GM19468 (cell line): Measurements from ENCODE around the gene VAMP8.
A peak's percentile ranks its signal among the peaks of the same experiment; 100 is the strongest.
"Not testable (repeated sequence)": the region's sequence is repeated elsewhere in the genome, so short reads cannot be mapped to it uniquely, and the experiment has no call there.

ENCODE experiments used
- ATAC-seq: cut with Tn5 transposase; IDR thresholded peaks from one replicate; pipeline ENCODE4 v1.9.1; 2021; ENCODE audit warnings: mild to moderate bottlenecking, moderate library complexity, moderate number of reproducible peaks; ENCODE audit not compliant: unreplicated experiment; ENCODE audit errors: extremely low read depth

Gene VAMP8

DNA sequence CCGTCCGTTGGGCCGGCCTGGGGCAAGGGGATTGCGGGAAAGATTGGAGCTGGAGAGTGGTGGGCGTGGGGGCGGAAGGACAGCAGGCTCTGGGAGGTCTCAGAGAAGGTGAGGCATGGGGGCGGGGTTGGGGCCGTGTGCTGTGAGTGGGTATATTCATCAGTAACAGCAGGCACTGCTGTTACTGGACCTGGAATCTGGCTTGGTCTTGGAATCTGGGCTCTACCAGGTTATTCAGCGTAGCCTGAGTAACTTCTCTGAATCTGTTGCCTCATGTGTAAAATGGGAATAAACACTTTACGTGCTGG lies 18.6 kb downstream of the VAMP8 start:
- no peak for ATAC-seq

DNA sequence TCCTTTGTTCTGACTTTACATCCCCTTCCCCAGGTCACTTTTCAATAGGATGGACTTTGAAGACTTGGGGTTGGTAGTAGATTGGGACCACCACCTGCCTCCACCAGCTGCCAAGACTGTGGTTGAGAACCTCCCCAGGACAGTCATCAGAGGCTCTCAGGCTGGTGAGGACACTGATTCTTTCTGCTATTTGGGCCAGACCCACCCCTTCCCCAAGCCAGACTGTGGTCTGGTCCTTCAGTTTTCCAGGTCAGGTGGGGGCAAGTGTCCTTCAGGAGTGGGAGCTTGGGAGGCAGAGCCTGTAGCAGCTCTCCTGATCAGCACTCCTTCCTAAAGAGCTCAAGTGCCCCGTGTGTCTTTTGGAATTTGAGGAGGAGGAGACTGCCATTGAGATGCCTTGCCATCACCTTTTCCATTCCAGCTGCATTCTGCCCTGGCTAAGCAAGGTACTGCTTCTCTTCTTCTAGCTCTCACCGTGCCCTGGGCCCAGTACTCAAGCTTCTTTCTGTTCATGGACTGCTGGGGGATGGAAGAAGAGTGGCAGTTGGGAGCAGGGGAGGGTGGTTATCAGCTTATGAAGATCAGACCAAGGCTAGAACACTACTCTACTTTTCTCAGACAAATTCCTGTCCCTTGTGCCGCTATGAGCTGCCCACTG lies 19.2 kb downstream of the VAMP8 start:
- no peak for ATAC-seq

DNA sequence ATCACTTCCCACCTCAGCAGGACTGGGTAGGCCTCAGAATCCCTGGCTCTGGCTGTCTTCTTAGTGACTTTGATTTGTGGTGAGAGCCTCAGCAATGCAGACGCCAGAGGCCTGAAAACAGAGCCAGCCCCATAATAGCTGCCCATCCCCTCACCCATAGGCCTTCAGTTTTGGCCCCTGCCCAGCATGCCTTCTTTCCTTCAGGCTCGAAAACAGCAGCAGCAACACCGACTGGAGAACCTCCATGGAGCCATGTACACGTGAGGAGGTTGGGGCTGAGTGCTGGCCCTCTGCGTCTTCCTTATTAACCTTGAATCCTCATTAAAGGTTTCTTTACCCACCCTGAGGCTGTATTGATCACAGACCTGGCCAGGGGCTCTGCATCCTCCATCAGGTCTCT lies 19.9 kb downstream of the VAMP8 start:
- no peak for ATAC-seq

DNA sequence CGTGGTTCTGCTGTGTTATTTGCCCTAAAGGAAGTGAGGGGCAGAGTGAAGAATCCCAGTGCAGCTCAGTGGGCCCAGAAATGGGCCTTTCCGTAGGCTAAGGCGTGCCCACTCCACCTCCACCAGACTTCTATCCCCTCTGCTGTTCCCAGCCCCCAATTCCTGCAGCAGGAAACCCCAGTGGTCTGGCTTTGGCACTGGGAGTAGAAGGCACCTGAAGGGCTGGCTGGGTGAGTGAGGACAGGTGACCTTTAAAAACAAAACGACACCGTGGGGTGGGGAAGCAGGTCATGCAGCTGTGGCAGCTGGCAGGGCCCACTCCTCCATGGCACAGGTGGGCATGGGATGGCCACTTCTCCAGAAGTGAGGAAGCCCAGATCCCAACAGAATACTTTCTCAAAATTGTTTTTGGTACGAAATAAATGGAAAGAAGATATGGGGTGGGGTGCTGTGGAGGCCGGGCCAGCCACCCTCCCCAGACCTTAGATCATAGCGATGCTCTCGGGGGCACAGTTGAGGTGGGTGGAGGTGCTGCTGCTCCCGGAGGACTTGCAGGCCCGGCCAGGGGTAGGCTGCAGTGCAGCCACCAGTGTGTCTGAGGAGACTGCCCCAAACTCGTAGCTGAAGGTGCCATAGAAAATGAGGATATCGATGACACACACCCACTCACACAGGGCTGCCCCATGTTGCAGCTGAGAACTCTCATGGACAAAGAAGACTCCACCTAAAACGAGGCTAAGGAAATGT lies 21.4 kb downstream of the VAMP8 start:
- no peak for ATAC-seq

DNA sequence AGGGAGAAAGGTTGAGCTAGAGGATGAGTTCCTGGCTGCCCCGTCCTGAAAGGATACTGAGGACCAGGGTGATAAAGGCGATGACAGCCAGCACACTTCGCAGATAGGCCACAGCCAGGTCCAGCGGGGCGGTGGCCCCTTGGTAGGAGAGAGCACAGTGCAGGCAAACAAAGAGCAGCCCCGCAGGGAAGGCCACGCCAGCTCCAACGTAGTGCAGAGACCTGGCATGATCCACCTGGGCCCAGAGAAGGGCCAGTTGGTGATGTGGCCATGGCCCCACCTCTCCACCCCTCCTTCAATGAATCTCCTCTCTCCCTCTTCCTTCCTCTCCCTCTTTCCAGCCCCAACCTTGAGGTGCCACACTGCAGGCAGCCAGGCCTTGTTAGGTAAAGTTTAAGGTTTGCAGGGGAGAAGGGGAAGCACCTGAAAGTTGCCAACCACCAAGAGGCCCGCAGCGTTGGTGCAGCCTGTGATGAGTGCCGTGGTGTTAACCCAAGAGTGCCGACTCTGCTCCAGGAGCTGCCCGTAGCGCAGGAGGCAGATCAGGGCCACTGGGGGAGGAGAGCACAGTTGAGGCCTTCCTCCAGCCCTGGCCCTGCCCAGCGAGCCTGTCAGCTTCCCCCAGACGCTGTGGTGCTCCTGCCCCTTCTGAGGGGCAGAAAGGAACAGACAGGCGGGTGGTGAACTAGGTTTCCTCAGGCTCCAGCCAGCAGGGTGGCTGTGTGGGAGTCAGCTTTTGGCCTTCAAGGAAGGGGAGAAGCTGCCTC lies 22.3 kb downstream of the VAMP8 start:
- ATAC-seq = no peak

DNA sequence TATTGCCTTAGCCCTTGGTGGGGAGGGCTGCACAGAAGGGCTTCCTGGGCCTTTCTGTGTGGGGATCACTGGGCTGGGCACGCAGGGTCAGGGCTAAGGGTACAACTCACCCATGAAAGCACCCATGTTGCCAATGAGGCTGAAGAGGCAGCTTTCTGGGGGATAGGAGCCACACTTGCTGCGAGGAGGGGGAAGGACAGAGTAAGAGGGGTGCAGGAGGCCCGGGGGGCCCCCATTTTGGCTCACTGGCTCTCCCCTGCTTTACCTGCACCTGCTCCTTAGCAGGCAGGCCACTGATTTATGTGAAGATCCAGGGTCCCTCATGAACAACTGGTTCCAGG lies 22.8 kb downstream of the VAMP8 start:
- ATAC-seq = no peak

DNA sequence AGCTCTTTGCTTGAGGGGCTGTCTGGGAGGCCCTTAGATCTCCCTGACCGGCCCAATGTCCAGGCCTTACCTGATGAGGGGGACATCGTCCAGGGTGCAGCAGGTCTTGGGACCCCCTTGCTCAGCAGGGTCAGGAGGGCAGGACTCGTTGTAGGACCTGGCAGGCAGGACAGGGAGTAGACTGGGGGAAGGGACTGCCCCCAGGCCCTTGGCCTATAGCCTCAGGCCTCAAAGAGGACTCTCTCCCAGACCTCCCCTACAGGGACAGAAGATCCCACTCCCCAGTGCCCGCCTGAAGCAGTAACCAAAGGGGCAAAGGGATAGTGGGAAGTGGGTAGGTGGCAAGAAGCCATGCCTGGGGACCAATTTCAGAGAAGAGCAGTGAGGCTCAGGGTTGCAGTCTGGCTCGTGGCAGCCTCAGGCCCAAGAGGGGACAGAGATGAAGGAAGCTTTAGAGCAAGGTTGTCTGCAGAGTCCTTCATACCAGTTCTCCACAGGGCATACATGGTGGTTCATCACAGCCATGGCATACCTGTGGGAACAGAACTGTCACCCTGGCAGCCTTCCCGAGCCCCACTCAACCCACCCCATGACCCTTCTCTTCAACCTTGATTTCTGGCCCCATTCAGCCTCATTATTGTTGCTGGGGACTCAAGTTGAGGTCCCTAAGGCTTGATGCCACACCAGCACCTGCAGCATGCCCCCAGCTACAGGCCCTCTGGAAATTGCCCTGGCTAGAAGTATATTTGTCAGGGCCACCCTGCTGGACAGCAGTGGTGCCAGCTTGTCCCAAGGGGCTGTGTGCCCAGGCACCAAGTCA lies 23.8 kb downstream of the VAMP8 start:
- ATAC-seq = no peak

DNA sequence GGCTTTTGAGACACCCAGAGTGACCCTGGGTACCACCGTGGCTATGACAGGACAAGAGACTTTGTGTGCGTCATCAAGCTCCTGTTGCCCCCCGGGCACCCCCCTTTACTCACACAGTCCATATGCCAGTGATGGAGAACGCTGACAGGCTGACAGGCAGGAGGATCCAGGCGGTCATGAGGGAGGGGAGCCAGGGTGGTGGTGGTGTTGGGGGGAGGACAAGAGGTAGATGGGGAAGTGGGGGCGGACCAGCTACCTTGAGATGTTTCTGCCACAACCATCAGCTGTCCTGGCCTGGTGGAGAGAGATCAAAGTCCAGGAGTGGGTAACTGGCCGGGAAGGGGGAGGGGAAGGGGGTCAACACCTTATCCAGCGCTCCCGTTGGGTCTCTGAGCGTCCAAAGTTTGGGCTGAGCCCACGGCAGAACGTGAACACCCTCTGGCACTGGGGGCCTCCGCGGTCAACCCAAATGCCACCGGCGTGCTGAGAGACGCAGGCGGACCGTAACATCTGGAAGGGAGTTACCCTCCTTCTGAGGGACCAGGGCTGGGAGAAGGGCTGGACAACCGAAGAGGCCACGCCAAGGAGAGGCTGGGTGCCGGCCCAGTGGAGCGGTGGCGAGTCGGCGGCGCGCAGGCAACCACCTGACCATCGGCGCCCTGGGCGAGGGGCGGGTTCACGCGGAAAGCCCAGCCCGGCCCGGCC lies 24.5 kb downstream of the VAMP8 start:
- peak; percentile 9 for ATAC-seq

DNA sequence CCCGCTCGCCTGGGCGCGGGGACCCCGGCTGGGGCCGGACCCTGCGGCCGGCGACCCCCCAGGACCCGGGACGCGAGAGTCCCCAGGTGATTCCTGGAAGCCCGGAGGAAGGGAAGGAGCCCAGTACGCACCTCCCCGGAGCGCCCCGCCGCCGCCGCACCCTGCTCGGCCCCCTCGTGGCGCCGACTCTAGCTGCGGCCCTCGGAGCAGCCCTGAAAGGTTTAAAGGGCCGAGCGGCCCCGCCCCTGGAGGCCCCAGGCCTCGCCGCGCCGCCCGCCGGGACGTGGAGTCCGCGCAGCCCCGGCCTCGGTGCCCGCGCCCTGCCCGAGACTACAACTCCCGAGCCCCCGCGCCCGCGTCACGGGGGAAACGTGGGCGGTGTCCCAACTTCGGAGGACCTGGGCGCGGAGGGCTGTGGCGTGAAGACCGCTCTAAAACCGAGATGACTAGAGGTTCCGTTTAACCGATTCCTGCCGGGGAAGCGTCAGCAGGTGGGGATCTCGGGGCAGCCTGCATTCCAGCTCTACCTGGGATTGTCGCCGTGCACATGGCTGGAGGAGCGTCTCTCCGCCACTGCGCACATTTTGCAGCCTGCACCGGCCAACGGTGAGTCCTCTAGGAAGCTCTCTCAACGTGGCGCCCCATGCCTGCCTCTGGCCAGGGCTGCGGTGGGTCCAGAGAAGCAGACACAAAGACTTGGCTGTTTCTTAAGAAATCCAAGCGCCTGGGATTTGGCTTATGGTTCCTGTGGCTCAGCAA lies 25.3 kb downstream of the VAMP8 start, which contains the start of gene TMEM150A:
TSS of gene TMEM150A (minus strand) at position 223 of the 759 bp plus-strand sequence. CDS start 750 bp downstream, outside the sequence.
- ATAC-seq = peak; percentile 90

DNA sequence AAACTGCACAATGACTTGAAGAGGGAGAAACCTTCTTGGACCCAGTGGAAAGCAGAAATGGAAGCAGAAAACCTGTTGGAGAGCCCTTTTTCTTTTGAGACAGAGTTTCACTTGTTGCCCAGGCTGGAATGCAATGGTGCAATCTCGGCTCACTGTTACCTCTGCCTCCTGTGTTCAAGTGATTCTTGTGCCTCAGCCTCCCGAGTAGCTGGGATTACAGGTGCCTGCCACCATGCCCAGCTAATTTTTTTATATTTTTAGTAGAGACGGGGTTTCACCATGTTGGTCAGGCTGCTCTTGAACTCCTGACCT lies 26.7 kb downstream of the VAMP8 start:
- not testable (repeated sequence) for ATAC-seq

DNA sequence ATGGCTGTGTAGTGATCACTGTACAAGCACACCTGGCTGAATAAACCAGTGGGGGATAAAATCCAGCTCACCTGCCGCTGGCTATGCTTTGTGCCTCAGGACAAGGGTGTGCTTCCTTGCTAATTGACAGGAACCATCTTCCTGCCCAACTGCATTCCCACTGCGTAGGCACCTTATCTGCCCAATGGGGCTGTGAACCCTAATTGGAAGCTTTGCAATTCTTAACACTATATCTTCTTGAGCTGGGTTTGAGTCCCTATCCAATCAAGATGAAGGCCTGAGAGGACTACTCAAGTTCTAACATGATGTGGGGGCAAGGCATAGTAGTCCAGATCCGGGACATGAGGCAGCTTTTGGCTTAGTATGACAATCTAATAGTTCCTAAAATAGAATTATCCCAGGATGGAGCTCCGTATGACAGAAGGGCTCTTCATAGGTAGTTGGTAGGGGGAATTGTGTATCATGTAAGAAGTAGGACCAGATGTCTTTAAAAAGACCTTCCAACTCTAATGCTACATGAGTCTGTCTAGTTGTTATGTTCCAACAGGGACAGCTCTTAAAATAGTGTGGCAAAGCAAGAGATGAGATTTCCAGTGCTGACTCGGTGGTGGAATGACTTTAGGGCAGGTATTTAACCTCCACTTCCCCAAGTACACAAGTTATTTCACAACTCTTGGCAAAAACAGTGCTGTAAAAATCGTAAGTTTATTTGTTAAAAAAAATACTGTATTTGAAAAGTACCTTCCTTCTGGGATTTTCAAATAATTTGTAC lies 27.4 kb downstream of the VAMP8 start:
- ATAC-seq = no peak

DNA sequence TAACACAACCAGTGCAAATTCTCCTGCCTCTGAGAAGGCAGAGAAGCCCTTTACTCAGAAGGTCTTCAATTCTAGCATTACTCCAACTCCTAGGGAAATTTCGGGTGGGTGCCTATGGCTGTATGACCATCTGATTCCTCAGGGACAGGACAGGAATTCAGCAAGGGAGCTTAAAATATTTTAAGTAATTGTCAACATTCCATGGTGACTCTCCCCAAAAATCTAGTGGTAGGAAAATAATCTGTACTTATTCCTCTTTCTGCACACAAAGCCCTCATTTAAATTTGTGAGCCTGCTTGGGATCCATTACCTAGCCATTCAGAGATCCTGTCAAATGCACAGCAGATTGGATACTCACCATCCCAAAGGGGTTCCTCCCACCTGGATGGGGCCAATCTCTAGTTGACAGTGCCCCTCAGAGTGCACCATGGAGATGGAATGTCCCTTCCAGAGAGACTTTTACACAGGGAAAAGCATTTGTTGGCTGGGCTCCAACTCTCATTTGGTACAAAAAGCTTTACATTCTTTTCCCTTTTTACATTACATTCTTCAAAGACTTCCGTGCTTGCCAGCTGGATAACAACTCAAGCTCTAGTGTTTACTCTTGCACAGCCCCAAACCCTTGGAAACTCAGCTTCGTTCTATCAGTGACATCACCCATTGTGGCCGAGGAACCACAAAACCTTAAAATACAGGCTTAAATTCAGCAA lies 28.2 kb downstream of the VAMP8 start:
- no peak for ATAC-seq

DNA sequence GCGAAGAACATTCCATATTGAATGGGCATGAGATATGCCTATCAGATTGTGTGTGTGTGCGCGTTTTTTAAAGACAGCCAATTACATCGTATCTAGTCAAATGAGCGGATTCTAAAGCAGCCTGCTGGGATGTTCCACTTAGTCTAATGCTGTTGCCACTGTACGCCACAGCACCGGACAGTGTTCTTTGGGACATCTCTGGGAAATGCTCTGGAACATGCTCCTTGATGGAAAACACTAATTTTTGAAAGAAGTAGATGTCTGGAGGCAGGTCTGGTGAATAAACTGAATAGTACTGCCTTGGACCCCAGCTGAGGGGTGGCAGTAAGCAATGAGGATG lies 28.7 kb downstream of the VAMP8 start:
- no peak for ATAC-seq

DNA sequence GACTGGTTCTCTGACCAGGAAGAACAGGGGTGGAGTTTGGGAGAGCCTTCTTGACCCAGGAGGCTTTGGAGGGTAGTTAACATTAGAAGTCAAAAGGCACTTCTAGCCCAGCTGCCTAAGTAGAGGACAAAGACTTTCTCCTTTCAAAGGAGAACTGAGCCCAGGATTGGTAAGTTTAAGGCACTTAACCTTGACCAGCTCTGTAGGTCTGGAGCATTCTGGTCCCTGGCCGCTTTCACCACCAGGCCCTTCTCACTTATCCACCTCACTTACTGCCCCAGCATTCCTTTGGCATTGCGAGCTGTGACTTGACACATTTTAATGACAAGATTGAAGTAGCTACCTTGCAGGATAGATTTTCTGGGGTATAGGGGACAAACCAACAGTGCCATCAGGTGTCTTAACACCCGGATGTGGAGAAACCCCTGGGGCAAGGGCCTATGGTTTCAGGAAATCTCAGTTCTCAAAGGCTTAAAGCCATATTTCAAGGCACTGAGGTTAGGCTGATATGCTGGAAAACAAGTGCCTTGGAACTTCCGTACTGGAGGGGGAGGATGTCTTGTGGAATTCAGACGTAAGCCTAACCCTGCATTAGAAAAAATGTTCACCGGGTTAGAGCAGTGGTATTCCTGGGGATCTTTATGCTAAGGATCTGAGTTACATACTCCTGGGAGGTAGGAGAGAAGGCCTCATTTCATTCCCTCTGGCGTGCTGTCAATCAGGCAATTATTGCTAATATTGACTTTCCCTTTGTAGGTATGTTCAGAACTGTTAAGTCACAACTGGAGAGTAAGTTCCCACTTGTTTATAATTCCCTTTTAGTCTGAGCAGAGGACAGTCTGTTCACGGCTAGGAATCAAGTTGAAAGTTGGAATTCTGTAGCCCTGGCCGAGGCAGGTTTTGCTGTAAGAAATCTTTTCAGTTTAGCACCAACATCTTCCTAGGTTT lies 30.2 kb downstream of the VAMP8 start:
- no peak for ATAC-seq

DNA sequence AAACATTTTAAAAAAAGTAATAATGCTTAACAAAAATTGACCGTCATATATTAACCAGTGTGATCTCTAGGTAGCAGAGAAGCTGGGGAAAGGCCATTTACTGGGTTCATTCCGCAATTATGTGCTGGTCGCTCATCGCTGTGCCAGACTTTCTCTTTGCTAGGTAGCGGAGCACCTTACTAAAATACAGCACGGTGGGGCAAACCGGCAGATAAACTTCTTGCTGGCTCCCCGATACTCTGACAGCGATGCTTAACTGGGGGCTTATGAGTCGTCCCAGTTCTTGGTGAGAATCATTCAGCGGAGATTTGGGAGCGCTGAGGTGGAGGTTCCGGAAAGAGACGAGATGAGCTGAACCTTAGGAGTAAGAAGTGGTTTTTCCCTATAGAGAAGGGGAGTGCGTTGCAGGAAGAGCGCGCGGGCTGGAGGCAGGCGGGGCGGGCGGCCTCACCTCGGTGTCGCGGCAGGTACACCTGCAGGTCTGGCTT lies 33.9 kb downstream of the VAMP8 start:
- no peak for ATAC-seq

DNA sequence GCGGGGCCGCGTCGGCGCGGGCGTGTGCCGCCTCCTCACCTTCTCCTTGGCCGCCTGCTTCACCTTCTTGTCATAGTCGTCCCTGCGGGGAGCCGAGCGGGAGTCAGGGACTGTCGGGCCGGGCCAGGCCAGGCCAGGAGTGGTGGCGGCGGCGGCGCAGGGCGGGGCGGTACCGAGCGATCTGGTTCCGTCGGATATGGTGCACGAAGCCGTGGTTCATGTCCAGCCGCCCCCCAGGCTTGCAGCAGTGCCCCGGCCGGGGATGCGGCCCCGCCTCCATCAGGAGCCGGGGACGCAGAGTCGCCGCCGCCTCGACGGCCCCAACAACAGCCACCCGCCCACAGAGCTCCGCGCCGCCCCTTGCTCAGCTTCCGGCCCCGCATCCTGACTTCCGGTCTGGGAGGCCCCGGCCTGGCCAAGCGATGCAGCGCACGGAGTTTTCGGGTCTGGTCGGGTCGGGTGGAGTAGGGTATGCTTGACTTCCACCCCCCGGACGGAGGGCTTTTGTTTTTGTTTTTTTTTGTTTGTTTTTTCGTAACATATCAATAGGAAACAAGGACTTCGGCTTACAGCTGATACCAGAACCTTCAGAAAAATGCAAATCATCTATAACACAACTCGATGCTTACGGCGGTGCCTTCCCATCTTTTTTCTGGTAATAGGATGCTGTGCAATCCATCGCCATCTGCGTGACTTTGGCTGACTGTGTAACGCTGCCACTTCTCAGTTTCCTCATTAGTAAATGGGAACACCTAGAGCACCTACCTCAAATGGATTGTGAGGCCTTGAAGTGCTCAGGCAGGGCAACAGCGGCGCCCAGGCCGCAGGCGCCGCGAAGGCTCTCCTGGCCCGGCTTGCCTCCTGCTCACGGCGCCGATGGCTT lies 34.6 kb downstream of the VAMP8 start, which contains the start of gene C2orf68:
TSS of gene C2orf68 (minus strand) at position 362 of the 883 bp plus-strand sequence. CDS start at position 280, 82 bp downstream.
- ATAC-seq = no peak
